Activated naive CD8-positive, alpha-beta T cell treated with anti-CD3 and anti-CD28 coated beads, Interleukin-2, amount 50 U/mL, for 24 hours (primary cell): ENCODE measurements around the gene PLD1.
A peak's percentile ranks its signal among the peaks of the same experiment; 100 is the strongest.
"Not testable (repeated sequence)": the region's sequence is repeated elsewhere in the genome, so short reads cannot be mapped to it uniquely, and the experiment has no call there.

ENCODE experiments used
- ATAC-seq: fragments of 150-1000 bp; cut with Tn5 transposase; one replicate; pipeline ENCODE4 v1.10.0; 2021
- DNase-seq: peaks from one replicate; pipeline ENCODE4 v3.0.0; 2021
- H3K27ac Mint-ChIP-seq: one replicate; pipeline ENCODE4 v1.8.0; 2021; ENCODE audit warnings: mild to moderate bottlenecking, mixed read lengths
- H3K27me3 Mint-ChIP-seq: one replicate; pipeline ENCODE4 v1.8.0; 2021; ENCODE audit warnings: mixed read lengths
- H3K36me3 Mint-ChIP-seq: one replicate; pipeline ENCODE4 v1.8.0; 2021; ENCODE audit warnings: low read depth, mixed read lengths
- H3K4me1 Mint-ChIP-seq: one replicate; pipeline ENCODE4 v1.8.0; 2021; ENCODE audit warnings: mixed read lengths
- H3K4me3 Mint-ChIP-seq: one replicate; pipeline ENCODE4 v1.8.0; 2021; ENCODE audit warnings: mild to moderate bottlenecking, moderate library complexity, mixed read lengths
- H3K9me3 Mint-ChIP-seq: one replicate; pipeline ENCODE4 v1.8.0; 2021; ENCODE audit warnings: mixed read lengths

PLD1 gene

GRCh38 chr3:171829841-171830517 is 19.7 kb upstream of the PLD1 start:
- Mint-ChIP-seq H3K36me3 (no peaks in the 10 kb centered on the region), H3K27me3 (peaks cover 22% of the 10 kb centered on the region), H3K4me3 (no peak overlapping the region), H3K9me3 (no peaks in the 10 kb centered on the region), H3K27ac (no peak overlapping the region), H3K4me1 (peaks cover 11% of the 10 kb centered on the region)
- ATAC-seq (no peak), DNase-seq (no peak)

GRCh38 chr3:171828902-171829770 is 18.9 kb upstream of the PLD1 start:
- H3K27ac Mint-ChIP-seq = no peak overlapping the region
- no peaks in the 10 kb centered on the region for H3K36me3 Mint-ChIP-seq
- H3K4me3 Mint-ChIP-seq = no peak overlapping the region
- ATAC-seq (no peak), DNase-seq (no peak)
- H3K27me3 Mint-ChIP-seq = peaks cover 23% of the 10 kb centered on the region
- peaks cover 11% of the 10 kb centered on the region for H3K4me1 Mint-ChIP-seq
- H3K9me3 Mint-ChIP-seq = no peaks in the 10 kb centered on the region

- Mint-ChIP-seq H3K36me3 (no peaks in the 10 kb centered on the region), H3K4me3 (peak overlapping the region; percentile 2), H3K9me3 (no peaks in the 10 kb centered on the region), H3K27me3 (peaks cover 23% of the 10 kb centered on the region), H3K4me1 (peaks cover 11% of the 10 kb centered on the region), H3K27ac (peak overlapping the region; percentile 1)
- ATAC-seq = no peak
- DNase-seq = no peak
Observed at GRCh38 chr3:171827836-171828458, 17.7 kb upstream of the PLD1 start.

GRCh38 chr3:171827385-171827784 is 17.1 kb upstream of the PLD1 start:
- DNase-seq (no peak), ATAC-seq (peak; percentile 10)
- Mint-ChIP-seq H3K27ac (no peak overlapping the region), H3K36me3 (no peaks in the 10 kb centered on the region), H3K4me1 (peaks cover 11% of the 10 kb centered on the region), H3K9me3 (no peaks in the 10 kb centered on the region), H3K27me3 (peaks cover 23% of the 10 kb centered on the region), H3K4me3 (no peak overlapping the region)

- DNase-seq (no peak), ATAC-seq (no peak)
- Mint-ChIP-seq H3K36me3 (no peaks in the 10 kb centered on the region), H3K4me1 (peaks cover 23% of the 10 kb centered on the region), H3K27me3 (peaks cover 32% of the 10 kb centered on the region), H3K4me3 (no peak overlapping the region), H3K9me3 (no peaks in the 10 kb centered on the region), H3K27ac (no peak overlapping the region)
Observed at GRCh38 chr3:171825222-171825828, 15.0 kb upstream of the PLD1 start.

- Mint-ChIP-seq H3K9me3 (no peaks in the 10 kb centered on the region), H3K27ac (no peak overlapping the region), H3K4me3 (no peak overlapping the region), H3K36me3 (no peaks in the 10 kb centered on the region), H3K4me1 (peaks cover 23% of the 10 kb centered on the region), H3K27me3 (peaks cover 30% of the 10 kb centered on the region)
- ATAC-seq (no peak), DNase-seq (no peak)
Observed at GRCh38 chr3:171824824-171825221, 14.5 kb upstream of the PLD1 start.

- H3K27ac Mint-ChIP-seq = no peak overlapping the region
- DNase-seq (no peak), ATAC-seq (no peak)
- H3K9me3 Mint-ChIP-seq = no peaks in the 10 kb centered on the region
- H3K27me3 Mint-ChIP-seq = peaks cover 26% of the 10 kb centered on the region
- no peaks in the 10 kb centered on the region for H3K36me3 Mint-ChIP-seq
- no peak overlapping the region for H3K4me3 Mint-ChIP-seq
- H3K4me1 Mint-ChIP-seq = peaks cover 23% of the 10 kb centered on the region
Observed at GRCh38 chr3:171824116-171824515, 13.8 kb upstream of the PLD1 start.

- peaks cover 25% of the 10 kb centered on the region for H3K27me3 Mint-ChIP-seq
- ATAC-seq (no peak), DNase-seq (no peak)
- H3K27ac Mint-ChIP-seq = no peak overlapping the region
- H3K36me3 Mint-ChIP-seq = no peaks in the 10 kb centered on the region
- H3K4me3 Mint-ChIP-seq = no peak overlapping the region
- no peaks in the 10 kb centered on the region for H3K9me3 Mint-ChIP-seq
- peaks cover 17% of the 10 kb centered on the region for H3K4me1 Mint-ChIP-seq
Observed at GRCh38 chr3:171822431-171823106, 12.3 kb upstream of the PLD1 start.

GRCh38 chr3:171821778-171822358 is 11.6 kb upstream of the PLD1 start:
- peaks cover 13% of the 10 kb centered on the region for H3K4me1 Mint-ChIP-seq
- H3K27ac Mint-ChIP-seq = no peak overlapping the region
- DNase-seq (no peak), ATAC-seq (peak; percentile 68)
- H3K27me3 Mint-ChIP-seq = peaks cover 21% of the 10 kb centered on the region
- H3K4me3 Mint-ChIP-seq = no peak overlapping the region
- H3K36me3 Mint-ChIP-seq = no peaks in the 10 kb centered on the region
- H3K9me3 Mint-ChIP-seq = no peaks in the 10 kb centered on the region

GRCh38 chr3:171821044-171821443 is 10.8 kb upstream of the PLD1 start:
- H3K4me1 Mint-ChIP-seq = peaks cover 13% of the 10 kb centered on the region
- H3K4me3 Mint-ChIP-seq = no peak overlapping the region
- ATAC-seq (no peak), DNase-seq (no peak)
- H3K9me3 Mint-ChIP-seq = no peaks in the 10 kb centered on the region
- H3K27ac Mint-ChIP-seq = no peak overlapping the region
- H3K36me3 Mint-ChIP-seq = no peaks in the 10 kb centered on the region
- peaks cover 17% of the 10 kb centered on the region for H3K27me3 Mint-ChIP-seq

- Mint-ChIP-seq H3K27me3 (peaks cover 29% of the 10 kb centered on the region), H3K4me1 (peaks cover 28% of the 10 kb centered on the region), H3K9me3 (no peaks in the 10 kb centered on the region), H3K4me3 (no peak overlapping the region), H3K27ac (no peak overlapping the region), H3K36me3 (no peaks in the 10 kb centered on the region)
- no peak for ATAC-seq
- DNase-seq = no peak
Observed at GRCh38 chr3:171817074-171817800, 7.0 kb upstream of the PLD1 start.

- H3K4me1 Mint-ChIP-seq = peaks cover 16% of the 10 kb centered on the region
- H3K4me3 Mint-ChIP-seq = no peak overlapping the region
- no peak overlapping the region for H3K27ac Mint-ChIP-seq
- peaks cover 33% of the 10 kb centered on the region for H3K27me3 Mint-ChIP-seq
- no peaks in the 10 kb centered on the region for H3K9me3 Mint-ChIP-seq
- no peak for DNase-seq
- H3K36me3 Mint-ChIP-seq = no peaks in the 10 kb centered on the region
- ATAC-seq = no peak
Observed at GRCh38 chr3:171815973-171816595, 5.8 kb upstream of the PLD1 start.

- Mint-ChIP-seq H3K27me3 (peaks cover 40% of the 10 kb centered on the region), H3K4me1 (peaks cover 23% of the 10 kb centered on the region)
- DNase-seq, H3K36me3 Mint-ChIP-seq, H3K9me3 Mint-ChIP-seq, H3K27ac Mint-ChIP-seq, H3K4me3 Mint-ChIP-seq, ATAC-seq: not testable (repeated sequence)
Observed at GRCh38 chr3:171814662-171815061, 4.4 kb upstream of the PLD1 start.
